GM12801 (cell line): ENCODE measurements around the gene NXN.

Experiments used
- CTCF ChIP-seq: IDR thresholded peaks from one replicate; pipeline ENCODE4 v1.5.1; 2011; ENCODE audit warnings: control low read depth; ENCODE audit not compliant: insufficient read length; ENCODE audit errors: extremely low read depth

Gene NXN

GRCh38 chr17:1000597-1001461 lies 21.3 kb upstream of the NXN start:
- no peak for TF ChIP-seq CTCF

- no peak for TF ChIP-seq CTCF
Measured at GRCh38 chr17:998111-998510, 18.5 kb upstream of the NXN start.

- TF ChIP-seq CTCF, result no peak
Measured at GRCh38 chr17:996554-997344, 17.2 kb upstream of the NXN start, which contains the start of gene TIMM22. TSS of gene TIMM22 (plus strand) at chr17:997129. CDS start at chr17:997143, 14 bp downstream.

GRCh38 chr17:992933-993332 lies 13.4 kb upstream of the NXN start:
- TF ChIP-seq CTCF, result no peak

GRCh38 chr17:988561-988960 lies 9.0 kb upstream of the NXN start:
- TF ChIP-seq CTCF, result no peak

- TF ChIP-seq CTCF, result no peak
Measured at GRCh38 chr17:987931-988330, 8.4 kb upstream of the NXN start.

- TF ChIP-seq CTCF, result no peak
Measured at GRCh38 chr17:986322-986929, 6.8 kb upstream of the NXN start.
